Measurements from ENCODE around the gene ALPG. TPM values are rescaled to one million over a fixed set of nuclear protein-coding genes. Genes with fewer than 3 reads are reported as not detected.

ALPG gene
- total and polyA plus RNA-seq, 2 of the 13 experiments (the other 11 are each of a cell fraction or from before 2014, with no cell fraction given), result not detected

- TF ChIP-seq ZNF484 (CRISPR knock-in tag; IDR thresholded peaks at IDR 0.05; ENCODE audit: borderline replicate concordance, low read depth), result no peak
- no peak for TF ChIP-seq TAF1 (CRISPR knock-in tag; IDR thresholded peaks at IDR 0.05)
- TF ChIP-seq ZNF407 (CRISPR knock-in tag; IDR thresholded peaks at IDR 0.05; ENCODE audit: not compliant biosample characterization), result no peak
- TF ChIP-seq HMG20B (CRISPR knock-in tag; conservative IDR thresholded peaks at IDR 0.05), result no peak
- TF ChIP-seq STAG1 (CRISPR knock-in tag; IDR thresholded peaks at IDR 0.05), result no peak
- TF ChIP-seq PRPF4 (IDR thresholded peaks at IDR 0.05; ENCODE audit: low read depth, low read length, poor library complexity, severe bottlenecking), result no peak
- TF ChIP-seq MEF2D (CRISPR knock-in tag; IDR thresholded peaks at IDR 0.05), result no peak
- TF ChIP-seq ZNF672 (CRISPR knock-in tag; IDR thresholded peaks at IDR 0.05), result no peak
- no peak for TF ChIP-seq ZNF564 (CRISPR knock-in tag; IDR thresholded peaks at IDR 0.05)
Measured at GRCh38 chr2:232377319-232377718, 29.3 kb upstream of the ALPG start (continued).

All from HepG2 (cell line).